ENCODE data around the gene FYB2.

DNA sequence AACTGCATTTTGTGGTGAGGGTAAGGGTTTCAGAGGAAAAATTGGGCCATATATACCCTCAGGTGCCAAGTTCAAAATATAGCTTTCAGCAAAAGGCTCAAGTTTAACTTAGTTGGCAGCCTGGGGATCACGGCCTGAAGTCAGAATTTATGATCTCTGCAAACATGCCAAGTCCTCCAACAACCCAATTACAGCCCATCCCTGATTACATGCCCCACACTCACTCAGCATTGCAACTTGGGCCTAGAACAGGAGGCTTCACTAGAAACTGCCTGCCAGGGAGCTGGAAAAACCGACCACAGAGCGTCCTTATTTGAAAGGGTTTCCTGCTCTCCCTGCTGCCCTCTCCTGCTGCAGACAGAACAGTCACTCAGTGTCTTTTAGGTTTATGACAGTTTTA is 12.4 kb downstream of the FYB2 start:
- TF ChIP-seq, protein P1, sequence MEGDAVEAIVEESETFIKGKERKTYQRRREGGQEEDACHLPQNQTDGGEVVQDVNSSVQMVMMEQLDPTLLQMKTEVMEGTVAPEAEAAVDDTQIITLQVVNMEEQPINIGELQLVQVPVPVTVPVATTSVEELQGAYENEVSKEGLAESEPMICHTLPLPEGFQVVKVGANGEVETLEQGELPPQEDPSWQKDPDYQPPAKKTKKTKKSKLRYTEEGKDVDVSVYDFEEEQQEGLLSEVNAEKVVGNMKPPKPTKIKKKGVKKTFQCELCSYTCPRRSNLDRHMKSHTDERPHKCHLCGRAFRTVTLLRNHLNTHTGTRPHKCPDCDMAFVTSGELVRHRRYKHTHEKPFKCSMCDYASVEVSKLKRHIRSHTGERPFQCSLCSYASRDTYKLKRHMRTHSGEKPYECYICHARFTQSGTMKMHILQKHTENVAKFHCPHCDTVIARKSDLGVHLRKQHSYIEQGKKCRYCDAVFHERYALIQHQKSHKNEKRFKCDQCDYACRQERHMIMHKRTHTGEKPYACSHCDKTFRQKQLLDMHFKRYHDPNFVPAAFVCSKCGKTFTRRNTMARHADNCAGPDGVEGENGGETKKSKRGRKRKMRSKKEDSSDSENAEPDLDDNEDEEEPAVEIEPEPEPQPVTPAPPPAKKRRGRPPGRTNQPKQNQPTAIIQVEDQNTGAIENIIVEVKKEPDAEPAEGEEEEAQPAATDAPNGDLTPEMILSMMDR (IDR thresholded peaks at IDR 0.05; ENCODE audit: insufficient read depth, low read length, poor library complexity, severe bottlenecking): no peak
- no peak for TF ChIP-seq EZH2phosphoT487 (conservative IDR thresholded peaks at IDR 0.05; ENCODE audit: low read length)

All from SU-DHL-6 (cell line).